Measurements from ENCODE around the gene RBBP5.

DNA sequence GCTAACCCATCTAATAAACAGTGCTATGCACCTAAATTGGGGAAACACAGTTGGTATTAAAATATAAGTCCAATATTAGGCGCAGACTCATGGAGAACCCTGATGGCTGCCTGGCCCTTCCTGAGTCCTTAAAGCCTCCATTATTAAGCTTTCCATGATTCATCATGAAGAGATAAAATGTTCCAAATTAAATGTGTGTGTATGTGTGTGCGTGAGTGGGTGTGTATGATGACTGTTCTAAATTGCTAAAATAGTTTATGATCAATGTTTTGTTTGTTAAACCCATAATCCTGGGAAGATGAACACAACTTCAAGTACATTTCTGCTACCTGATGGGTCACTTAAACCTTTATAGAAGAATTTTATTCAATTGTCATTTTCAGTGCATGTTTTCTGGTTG, 6.3 kb upstream of the RBBP5 start:
- TF ChIP-seq, protein P1, sequence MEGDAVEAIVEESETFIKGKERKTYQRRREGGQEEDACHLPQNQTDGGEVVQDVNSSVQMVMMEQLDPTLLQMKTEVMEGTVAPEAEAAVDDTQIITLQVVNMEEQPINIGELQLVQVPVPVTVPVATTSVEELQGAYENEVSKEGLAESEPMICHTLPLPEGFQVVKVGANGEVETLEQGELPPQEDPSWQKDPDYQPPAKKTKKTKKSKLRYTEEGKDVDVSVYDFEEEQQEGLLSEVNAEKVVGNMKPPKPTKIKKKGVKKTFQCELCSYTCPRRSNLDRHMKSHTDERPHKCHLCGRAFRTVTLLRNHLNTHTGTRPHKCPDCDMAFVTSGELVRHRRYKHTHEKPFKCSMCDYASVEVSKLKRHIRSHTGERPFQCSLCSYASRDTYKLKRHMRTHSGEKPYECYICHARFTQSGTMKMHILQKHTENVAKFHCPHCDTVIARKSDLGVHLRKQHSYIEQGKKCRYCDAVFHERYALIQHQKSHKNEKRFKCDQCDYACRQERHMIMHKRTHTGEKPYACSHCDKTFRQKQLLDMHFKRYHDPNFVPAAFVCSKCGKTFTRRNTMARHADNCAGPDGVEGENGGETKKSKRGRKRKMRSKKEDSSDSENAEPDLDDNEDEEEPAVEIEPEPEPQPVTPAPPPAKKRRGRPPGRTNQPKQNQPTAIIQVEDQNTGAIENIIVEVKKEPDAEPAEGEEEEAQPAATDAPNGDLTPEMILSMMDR (IDR thresholded peaks at IDR 0.05) = no peak
- TF ChIP-seq POLR2A (IDR thresholded peaks at IDR 0.05) = no peak

Data from uterus (tissue), 2 donors.